ENCODE results near the gene CDA. TPM values are rescaled to one million over a fixed set of nuclear protein-coding genes. Genes with fewer than 3 reads are reported as not detected.
A peak's percentile ranks its signal among the peaks of the same experiment; 100 is the strongest.

Gene CDA
- total RNA-seq, 5 donors from 2014 or later (not counting 1 experiment from before 2014, with no cell fraction given) = 0.35 TPM; not detected in 4

- Histone ChIP-seq H3K36me3 (ENCODE audit: control insufficient read depth in 2 of 2, extremely low read depth in 1 of 2, insufficient read depth in 1 of 2, low read length in 1 of 2) (no peaks in the 10 kb centered on the region), H3K4me3 (ENCODE audit: control insufficient read depth in 1 of 2, extremely low read depth in 1 of 2, low read length in 1 of 2) (no peak overlapping the region), H3K27me3 (replicated peaks in 1 of 2; ENCODE audit: control insufficient read depth in 2 of 2, extremely low read depth in 1 of 2, insufficient read depth in 2 of 2, low read length in 1 of 2) (peaks cover 12 to 39% of the 10 kb centered on the region in 2 experiments), H3K9me3 (no peaks in the 10 kb centered on the region), H3K4me1 (ENCODE audit: control insufficient read depth in 1 of 2, extremely low read depth in 1 of 2, insufficient read depth in 2 of 2, low read length in 2 of 2) (no peaks in the 10 kb centered on the region), H3K27ac (ENCODE audit: low read length) (no peak overlapping the region)
- H3K36me3 Mint-ChIP-seq = no peaks in the 10 kb centered on the region
- H3K4me1 Mint-ChIP-seq = peaks cover 0 to 10% (median 2%) of the 10 kb centered on the region in 3 donors
- peaks cover 38 to 39% of the 10 kb centered on the region in 2 donors for H3K27me3 Mint-ChIP-seq
- peaks cover 0 to 3% (median 0%) of the 10 kb centered on the region in 3 donors for H3K9me3 Mint-ChIP-seq
- H3K4me3 Mint-ChIP-seq = no peak overlapping the region
- H3K27ac Mint-ChIP-seq = no peak overlapping the region
- ChIA-PET CTCF (no interaction called here), POLR2A (no interaction called here)
- DNase-seq = no peak
- 81% methylated on average over 1 of the region's 5 CpGs for WGBS (ENCODE audit: insufficient coverage)
- no peak for ATAC-seq (replicated peaks in 1 of 4)
Measured at GRCh38 chr1:20571427-20571826, 17.5 kb upstream of the CDA start.

DNA sequence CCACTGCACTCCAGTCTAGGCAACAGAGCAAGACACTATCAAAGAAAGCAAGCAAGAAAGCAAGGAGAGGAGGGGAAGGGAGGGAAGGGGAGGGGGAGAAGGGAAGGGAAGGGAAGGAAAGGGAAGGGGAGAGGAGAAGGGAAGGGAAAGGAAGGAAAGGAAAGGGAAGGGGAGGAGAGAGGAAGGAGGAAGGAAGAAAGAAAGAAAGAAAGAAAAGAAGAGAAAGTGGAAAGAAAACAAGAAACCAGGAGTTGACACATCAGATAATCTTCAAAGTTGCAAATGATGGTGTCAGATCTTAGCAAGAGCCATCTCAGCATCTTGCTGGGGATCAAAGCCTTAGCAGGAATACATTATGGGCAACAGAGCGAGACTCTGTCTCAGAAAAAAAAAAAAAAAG is 14.9 kb upstream of the CDA start:
- DNase-seq = no peak
- CTCF ChIA-PET = no interaction called here
- Mint-ChIP-seq H3K27me3 (peaks cover 32 to 37% of the 10 kb centered on the region in 2 donors), H3K4me1 (peaks cover 0 to 10% (median 2%) of the 10 kb centered on the region in 3 donors), H3K4me3 (no peak overlapping the region), H3K36me3 (no peaks in the 10 kb centered on the region), H3K9me3 (peaks cover 0 to 3% (median 0%) of the 10 kb centered on the region in 3 donors), H3K27ac (no peak overlapping the region)
- no peaks in the 10 kb centered on the region for H3K9me3 ChIP-seq
- no peak overlapping the region for H3K4me3 ChIP-seq (ENCODE audit: control insufficient read depth in 1 of 2, extremely low read depth in 1 of 2, low read length in 1 of 2)
- H3K4me1 ChIP-seq (ENCODE audit: control insufficient read depth in 1 of 2, extremely low read depth in 1 of 2, insufficient read depth in 2 of 2, low read length in 2 of 2) = no peaks in the 10 kb centered on the region
- no peaks in the 10 kb centered on the region for H3K36me3 ChIP-seq (ENCODE audit: control insufficient read depth in 2 of 2, extremely low read depth in 1 of 2, insufficient read depth in 1 of 2, low read length in 1 of 2)
- no peak overlapping the region for H3K27ac ChIP-seq (ENCODE audit: low read length)
- POLR2A ChIA-PET = no interaction called here
- WGBS (ENCODE audit: insufficient coverage) = 67% methylated on average over 1 of the region's 1 CpG
- peaks cover 12 to 31% of the 10 kb centered on the region in 2 experiments for H3K27me3 ChIP-seq (replicated peaks in 1 of 2; ENCODE audit: control insufficient read depth in 2 of 2, extremely low read depth in 1 of 2, insufficient read depth in 2 of 2, low read length in 1 of 2)
- ATAC-seq (replicated peaks in 1 of 4) = no peak

- 23% methylated on average over 7 of the region's 18 CpGs for WGBS (ENCODE audit: insufficient coverage)
- Mint-ChIP-seq H3K4me1 (peaks cover 0 to 10% (median 2%) of the 10 kb centered on the region in 3 donors), H3K27ac (no peak overlapping the region), H3K27me3 (peaks cover 29 to 35% of the 10 kb centered on the region in 2 donors), H3K36me3 (no peaks in the 10 kb centered on the region), H3K9me3 (peaks cover 0 to 3% (median 0%) of the 10 kb centered on the region in 3 donors), H3K4me3 (no peak overlapping the region)
- Histone ChIP-seq H3K9me3 (no peaks in the 10 kb centered on the region), H3K27me3 (replicated peaks in 1 of 2; ENCODE audit: control insufficient read depth in 2 of 2, extremely low read depth in 1 of 2, insufficient read depth in 2 of 2, low read length in 1 of 2) (peaks cover 8 to 27% of the 10 kb centered on the region in 2 experiments), H3K27ac (ENCODE audit: low read length) (no peak overlapping the region), H3K4me3 (ENCODE audit: control insufficient read depth in 1 of 2, extremely low read depth in 1 of 2, low read length in 1 of 2) (no peak overlapping the region), H3K36me3 (ENCODE audit: control insufficient read depth in 2 of 2, extremely low read depth in 1 of 2, insufficient read depth in 1 of 2, low read length in 1 of 2) (no peaks in the 10 kb centered on the region), H3K4me1 (ENCODE audit: control insufficient read depth in 1 of 2, extremely low read depth in 1 of 2, insufficient read depth in 2 of 2, low read length in 2 of 2) (no peaks in the 10 kb centered on the region)
- peak in 33 of 35 experiments; percentile 2 to 65 (median 39) for DNase-seq
- ChIA-PET CTCF (interaction anchor here in 1 of 2 donors (0.5 to 0.9 kb wide), 2 partner anchors 59 to 175 kb away, joined by 3 to 4 read pairs; no protein-coding TSS in a partner anchor), POLR2A (no interaction called here)
- peak in 3 of 4 experiments; percentile 19 to 49 (median 46) for ATAC-seq (replicated peaks in 1 of 4)
Measured at GRCh38 chr1:20574686-20575540, 14.0 kb upstream of the CDA start.

DNA sequence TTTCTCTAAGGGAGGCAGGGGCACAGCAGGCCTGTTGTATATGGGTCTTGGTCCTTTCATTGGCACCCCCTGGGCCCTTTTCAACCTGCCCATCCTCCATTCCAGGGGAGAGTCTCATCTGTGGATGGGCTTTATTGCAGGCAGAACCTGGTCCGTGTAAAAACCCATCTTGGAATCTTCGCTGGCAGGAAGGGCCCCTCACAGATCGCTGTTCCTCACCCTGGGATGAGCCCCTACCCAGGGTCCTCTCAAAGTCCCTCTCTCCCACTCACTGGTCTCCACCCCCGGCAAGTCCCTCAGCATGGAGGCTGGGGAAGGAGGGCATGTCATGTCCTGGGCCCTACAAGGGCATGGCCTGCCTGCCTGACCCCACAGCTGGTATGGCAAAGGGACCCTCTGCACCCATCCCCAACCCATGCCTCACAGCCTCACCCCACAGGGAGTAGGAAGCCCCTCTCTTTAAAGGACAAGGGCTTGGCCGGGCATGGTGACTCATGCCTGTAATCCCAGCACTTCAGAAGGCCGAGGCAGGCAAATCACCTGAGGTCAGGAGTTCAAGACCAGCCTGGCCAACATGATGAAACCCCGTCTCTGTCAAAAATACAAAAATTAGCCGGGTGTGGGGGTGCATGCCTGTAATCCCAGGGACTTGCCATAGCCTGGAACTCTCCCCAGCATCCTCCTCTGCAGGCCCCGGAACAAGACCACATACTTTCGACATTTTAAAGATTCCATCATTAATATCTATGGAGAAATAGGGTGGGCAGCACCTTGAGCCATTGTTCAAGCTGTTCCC is 13.2 kb upstream of the CDA start:
- DNase-seq = no peak
- H3K27me3 ChIP-seq (replicated peaks in 1 of 2; ENCODE audit: control insufficient read depth in 2 of 2, extremely low read depth in 1 of 2, insufficient read depth in 2 of 2, low read length in 1 of 2) = peaks cover 7 to 28% of the 10 kb centered on the region in 2 experiments
- no peaks in the 10 kb centered on the region for H3K4me1 ChIP-seq (ENCODE audit: control insufficient read depth in 1 of 2, extremely low read depth in 1 of 2, insufficient read depth in 2 of 2, low read length in 2 of 2)
- Mint-ChIP-seq H3K36me3 (no peaks in the 10 kb centered on the region), H3K4me1 (peaks cover 0 to 10% (median 2%) of the 10 kb centered on the region in 3 donors), H3K4me3 (no peak overlapping the region), H3K27me3 (peaks cover 23 to 30% of the 10 kb centered on the region in 2 donors), H3K27ac (no peak overlapping the region), H3K9me3 (peaks cover 0 to 3% (median 0%) of the 10 kb centered on the region in 3 donors)
- H3K27ac ChIP-seq (ENCODE audit: low read length) = no peak overlapping the region
- ATAC-seq (replicated peaks in 1 of 4) = no peak
- no peaks in the 10 kb centered on the region for H3K9me3 ChIP-seq
- WGBS (ENCODE audit: insufficient coverage) = 100% methylated on average over 2 of the region's 10 CpGs
- no peak overlapping the region for H3K4me3 ChIP-seq (ENCODE audit: control insufficient read depth in 1 of 2, extremely low read depth in 1 of 2, low read length in 1 of 2)
- CTCF ChIA-PET = interaction anchor here in 1 of 2 donors (0.9 kb wide), 1 partner anchor 58 kb away, joined by 4 read pairs; no protein-coding TSS in a partner anchor
- POLR2A ChIA-PET = no interaction called here
- H3K36me3 ChIP-seq (ENCODE audit: control insufficient read depth in 2 of 2, extremely low read depth in 1 of 2, insufficient read depth in 1 of 2, low read length in 1 of 2) = no peaks in the 10 kb centered on the region

GRCh38 chr1:20578062-20578461 is 10.8 kb upstream of the CDA start:
- no peak for DNase-seq
- CTCF ChIA-PET = no interaction called here
- H3K36me3 ChIP-seq (ENCODE audit: control insufficient read depth in 2 of 2, extremely low read depth in 1 of 2, insufficient read depth in 1 of 2, low read length in 1 of 2) = no peaks in the 10 kb centered on the region
- H3K27ac ChIP-seq (ENCODE audit: low read length) = no peak overlapping the region
- no peaks in the 10 kb centered on the region for H3K4me1 ChIP-seq (ENCODE audit: control insufficient read depth in 1 of 2, extremely low read depth in 1 of 2, insufficient read depth in 2 of 2, low read length in 2 of 2)
- H3K9me3 Mint-ChIP-seq = no peaks in the 10 kb centered on the region
- POLR2A ChIA-PET = interaction anchor here in 1 of 2 donors (0.7 kb wide), 1 partner anchor 306 kb away, joined by 3 read pairs; no protein-coding TSS in a partner anchor
- peaks cover 7 to 25% of the 10 kb centered on the region in 2 experiments for H3K27me3 ChIP-seq (replicated peaks in 1 of 2; ENCODE audit: control insufficient read depth in 2 of 2, extremely low read depth in 1 of 2, insufficient read depth in 2 of 2, low read length in 1 of 2)
- peaks cover 0 to 10% (median 2%) of the 10 kb centered on the region in 3 donors for H3K4me1 Mint-ChIP-seq
- no peak overlapping the region for H3K4me3 ChIP-seq (ENCODE audit: control insufficient read depth in 1 of 2, extremely low read depth in 1 of 2, low read length in 1 of 2)
- WGBS (ENCODE audit: insufficient coverage) = no CpG with 5 or more reads among the region's 3 CpGs
- no peaks in the 10 kb centered on the region for H3K36me3 Mint-ChIP-seq
- H3K4me3 Mint-ChIP-seq = no peak overlapping the region
- ATAC-seq (replicated peaks in 1 of 4) = no peak
- H3K27ac Mint-ChIP-seq = no peak overlapping the region
- H3K27me3 Mint-ChIP-seq = peaks cover 13 to 25% of the 10 kb centered on the region in 2 donors
- H3K9me3 ChIP-seq = no peaks in the 10 kb centered on the region

GRCh38 chr1:20578721-20579395 is 10.0 kb upstream of the CDA start:
- H3K27ac Mint-ChIP-seq = no peak overlapping the region
- no peak overlapping the region for H3K4me3 Mint-ChIP-seq
- no peaks in the 10 kb centered on the region for H3K9me3 Mint-ChIP-seq
- no peak overlapping the region for H3K4me3 ChIP-seq (ENCODE audit: control insufficient read depth in 1 of 2, extremely low read depth in 1 of 2, low read length in 1 of 2)
- peaks cover 7 to 17% of the 10 kb centered on the region in 2 donors for H3K27me3 Mint-ChIP-seq
- DNase-seq (no peak), ATAC-seq (replicated peaks in 1 of 4) (no peak)
- peaks cover 0 to 5% (median 2%) of the 10 kb centered on the region in 3 donors for H3K4me1 Mint-ChIP-seq
- H3K27ac ChIP-seq (ENCODE audit: low read length) = no peak overlapping the region
- H3K36me3 ChIP-seq (ENCODE audit: control insufficient read depth in 2 of 2, extremely low read depth in 1 of 2, insufficient read depth in 1 of 2, low read length in 1 of 2) = no peaks in the 10 kb centered on the region
- ChIA-PET POLR2A (no interaction called here), CTCF (no interaction called here)
- H3K4me1 ChIP-seq (ENCODE audit: control insufficient read depth in 1 of 2, extremely low read depth in 1 of 2, insufficient read depth in 2 of 2, low read length in 2 of 2) = no peaks in the 10 kb centered on the region
- H3K27me3 ChIP-seq (replicated peaks in 1 of 2; ENCODE audit: control insufficient read depth in 2 of 2, extremely low read depth in 1 of 2, insufficient read depth in 2 of 2, low read length in 1 of 2) = peaks cover 6 to 26% of the 10 kb centered on the region in 2 experiments
- 69% methylated on average over 6 of the region's 13 CpGs for WGBS (ENCODE audit: insufficient coverage)
- H3K9me3 ChIP-seq = no peaks in the 10 kb centered on the region
- no peaks in the 10 kb centered on the region for H3K36me3 Mint-ChIP-seq

All from T-cell (primary cell).